ENCODE measurements around the gene RBX1.
"Not testable (repeated sequence)": the region's sequence is repeated elsewhere in the genome, so short reads cannot be mapped to it uniquely, and the experiment has no call there.

Gene RBX1

DNA sequence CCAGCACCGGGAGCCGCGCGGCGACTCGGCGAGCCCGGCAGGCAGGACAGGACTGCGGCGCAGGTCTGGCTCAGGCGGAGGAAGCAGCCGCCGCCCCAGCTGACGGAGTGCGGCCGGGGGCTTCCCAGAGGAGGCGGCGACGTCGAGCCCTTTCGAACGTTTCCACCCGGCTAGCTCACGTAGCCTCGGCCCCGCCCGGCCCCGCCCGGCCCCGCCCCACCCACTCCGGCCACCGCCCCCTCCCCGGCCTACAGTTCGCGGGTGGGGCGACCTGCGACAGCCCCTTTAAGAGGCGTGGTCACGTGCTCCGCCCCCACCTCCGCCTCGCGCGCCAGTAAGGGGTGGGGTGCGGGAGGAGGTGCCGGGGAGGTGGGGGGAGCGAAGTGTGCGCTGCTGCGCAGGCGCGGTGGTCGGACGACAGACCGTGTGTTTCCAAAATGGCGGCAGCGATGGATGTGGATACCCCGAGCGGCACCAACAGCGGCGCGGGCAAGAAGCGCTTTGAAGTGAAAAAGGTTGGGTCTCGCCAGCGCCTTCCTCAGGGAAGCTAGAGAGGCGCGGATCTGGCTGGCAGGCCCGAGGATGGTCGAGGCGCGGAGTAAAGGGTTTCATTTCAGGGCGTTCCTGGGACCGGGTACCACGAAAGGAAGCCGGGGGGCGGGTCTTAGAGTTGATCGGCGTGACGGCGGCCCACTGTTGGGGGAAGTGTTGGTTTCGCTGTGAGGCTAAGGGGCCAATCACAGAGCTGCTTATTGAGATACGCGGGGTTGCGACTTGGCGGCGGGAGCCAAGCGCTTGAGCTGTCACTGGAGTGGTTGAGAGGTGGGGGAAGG, at the start of gene RBX1:
TSS of gene RBX1 (plus strand) at position 417 of the 833 bp plus-strand sequence. CDS start at position 438, 21 bp downstream.
- DNase-seq (ENCODE audit: low read depth): peak; percentile 98
- TF ChIP-seq, protein P1, sequence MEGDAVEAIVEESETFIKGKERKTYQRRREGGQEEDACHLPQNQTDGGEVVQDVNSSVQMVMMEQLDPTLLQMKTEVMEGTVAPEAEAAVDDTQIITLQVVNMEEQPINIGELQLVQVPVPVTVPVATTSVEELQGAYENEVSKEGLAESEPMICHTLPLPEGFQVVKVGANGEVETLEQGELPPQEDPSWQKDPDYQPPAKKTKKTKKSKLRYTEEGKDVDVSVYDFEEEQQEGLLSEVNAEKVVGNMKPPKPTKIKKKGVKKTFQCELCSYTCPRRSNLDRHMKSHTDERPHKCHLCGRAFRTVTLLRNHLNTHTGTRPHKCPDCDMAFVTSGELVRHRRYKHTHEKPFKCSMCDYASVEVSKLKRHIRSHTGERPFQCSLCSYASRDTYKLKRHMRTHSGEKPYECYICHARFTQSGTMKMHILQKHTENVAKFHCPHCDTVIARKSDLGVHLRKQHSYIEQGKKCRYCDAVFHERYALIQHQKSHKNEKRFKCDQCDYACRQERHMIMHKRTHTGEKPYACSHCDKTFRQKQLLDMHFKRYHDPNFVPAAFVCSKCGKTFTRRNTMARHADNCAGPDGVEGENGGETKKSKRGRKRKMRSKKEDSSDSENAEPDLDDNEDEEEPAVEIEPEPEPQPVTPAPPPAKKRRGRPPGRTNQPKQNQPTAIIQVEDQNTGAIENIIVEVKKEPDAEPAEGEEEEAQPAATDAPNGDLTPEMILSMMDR (conservative IDR thresholded peaks at IDR 0.05; ENCODE audit: control insufficient read depth, insufficient read depth, low read depth, low read length): no peak
- H3K4me3 ChIP-seq (ENCODE audit: control insufficient read depth, low read depth, low read length): peak within 1 kb of the TSS; percentile 94

DNA sequence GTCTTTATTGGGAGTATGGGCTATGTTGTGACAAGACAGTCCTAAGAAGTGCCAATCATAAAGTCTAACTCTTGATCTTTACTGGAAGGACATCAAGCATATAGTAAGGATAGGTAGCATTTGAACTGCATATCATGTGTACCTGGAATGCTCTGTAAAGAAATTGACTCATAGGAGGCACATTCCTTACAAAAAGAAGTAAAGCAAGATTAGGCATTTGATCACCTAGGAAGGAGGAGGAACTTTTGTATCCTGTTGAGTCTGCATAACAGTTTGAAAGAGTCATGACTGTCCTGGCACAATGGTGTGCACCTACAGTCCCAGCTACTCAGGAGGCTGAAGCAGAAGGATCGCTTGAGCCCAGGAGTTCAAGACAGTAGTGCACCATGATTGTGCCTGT, 47.1 kb upstream of the RBX1 start:
- no peak for DNase-seq (ENCODE audit: low read depth)
- TF ChIP-seq, protein P1 (conservative IDR thresholded peaks at IDR 0.05; ENCODE audit: control insufficient read depth, insufficient read depth, low read depth, low read length): no peak

DNA sequence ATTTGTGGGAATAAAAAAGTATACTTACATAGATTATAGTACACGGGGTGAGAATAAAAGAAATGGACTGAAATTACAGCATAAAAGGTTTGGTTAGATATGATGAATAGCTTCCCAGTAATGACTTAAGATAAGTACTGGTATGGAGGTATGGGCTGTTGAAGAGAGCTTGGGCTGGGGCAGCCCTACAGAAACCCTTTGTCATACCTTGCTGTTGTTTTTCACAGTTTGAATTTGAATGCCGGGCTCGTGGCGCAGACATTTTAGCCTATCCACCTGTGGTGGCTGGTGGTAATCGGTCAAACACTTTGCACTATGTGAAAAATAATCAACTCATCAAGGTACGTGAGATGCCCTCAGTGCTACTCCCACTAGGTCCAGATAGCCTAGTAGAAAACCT, 42.3 kb upstream of the RBX1 start:
- TF ChIP-seq, protein P1 (conservative IDR thresholded peaks at IDR 0.05; ENCODE audit: control insufficient read depth, insufficient read depth, low read depth, low read length): no peak
- DNase-seq (ENCODE audit: low read depth): no peak
- no peak overlapping the region for H3K4me3 ChIP-seq (ENCODE audit: control insufficient read depth, low read depth, low read length)

More for the DNA sequence above, 47.1 kb upstream of the RBX1 start:
- H3K4me3 ChIP-seq (ENCODE audit: control insufficient read depth, low read depth, low read length): no peak overlapping the region

DNA sequence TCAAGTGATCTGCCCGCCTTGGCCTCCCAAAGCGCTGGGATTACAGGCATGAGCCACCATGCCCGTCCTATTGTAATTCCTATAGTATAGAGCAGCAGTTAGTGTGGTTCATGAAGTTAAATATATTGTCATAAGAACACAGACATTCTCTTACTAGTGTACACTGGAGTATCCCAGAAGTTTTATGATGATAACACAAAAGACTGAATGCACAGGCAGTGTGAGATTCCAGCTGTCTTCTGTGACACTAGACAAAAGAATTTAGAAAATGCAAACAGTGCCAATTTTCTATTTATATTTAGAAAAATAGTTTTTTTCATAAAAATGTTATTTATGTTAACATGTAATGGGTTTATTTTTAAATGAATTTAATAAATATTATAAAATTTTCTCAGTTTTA, 39.4 kb upstream of the RBX1 start:
- TF ChIP-seq, protein P1 (conservative IDR thresholded peaks at IDR 0.05; ENCODE audit: control insufficient read depth, insufficient read depth, low read depth, low read length): no peak
- no peak overlapping the region for H3K4me3 ChIP-seq (ENCODE audit: control insufficient read depth, low read depth, low read length)
- no peak for DNase-seq (ENCODE audit: low read depth)

DNA sequence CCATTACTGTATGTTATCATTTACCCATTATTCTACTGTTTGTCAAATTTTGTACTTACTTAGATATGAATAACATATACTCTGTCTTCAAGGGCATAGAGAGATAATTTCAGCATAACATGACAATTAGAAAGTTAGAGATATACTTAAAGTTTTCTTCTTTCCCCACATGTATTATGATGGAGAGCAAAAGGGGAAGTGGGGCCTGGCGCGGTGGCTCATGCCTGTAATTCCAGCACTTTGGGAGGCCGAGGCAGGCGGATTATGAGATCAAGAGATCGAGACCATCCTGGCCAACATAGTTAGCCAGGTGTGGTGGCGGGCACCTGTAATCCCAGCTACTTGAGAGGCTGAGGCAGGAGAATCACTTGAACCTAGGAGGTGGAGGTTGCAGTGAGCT, 38.2 kb upstream of the RBX1 start:
- not testable (repeated sequence) for DNase-seq (ENCODE audit: low read depth); H3K4me3 ChIP-seq (ENCODE audit: control insufficient read depth, low read depth, low read length)

DNA sequence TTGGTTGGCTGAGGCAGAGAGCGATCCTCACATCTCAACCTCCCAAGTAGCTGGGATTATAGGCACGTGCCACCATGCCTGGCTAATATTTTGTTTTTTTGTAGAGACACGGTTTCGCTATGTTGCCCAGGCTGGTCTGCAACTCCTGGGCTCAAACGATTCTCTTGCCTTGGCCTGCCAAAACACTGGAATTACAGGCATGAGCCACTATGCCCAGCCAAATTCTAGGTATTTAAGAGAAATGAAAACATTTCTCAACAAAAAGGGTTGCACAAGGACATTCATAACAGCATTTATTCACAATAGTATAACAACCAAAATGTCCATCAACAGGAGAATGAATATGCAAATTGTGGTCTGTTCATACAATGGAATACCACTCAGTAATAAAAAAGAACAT, 31.7 kb upstream of the RBX1 start:
- no peak for DNase-seq (ENCODE audit: low read depth)
- TF ChIP-seq, protein P1 (conservative IDR thresholded peaks at IDR 0.05; ENCODE audit: control insufficient read depth, insufficient read depth, low read depth, low read length): no peak
- no peak overlapping the region for H3K4me3 ChIP-seq (ENCODE audit: control insufficient read depth, low read depth, low read length)

DNA sequence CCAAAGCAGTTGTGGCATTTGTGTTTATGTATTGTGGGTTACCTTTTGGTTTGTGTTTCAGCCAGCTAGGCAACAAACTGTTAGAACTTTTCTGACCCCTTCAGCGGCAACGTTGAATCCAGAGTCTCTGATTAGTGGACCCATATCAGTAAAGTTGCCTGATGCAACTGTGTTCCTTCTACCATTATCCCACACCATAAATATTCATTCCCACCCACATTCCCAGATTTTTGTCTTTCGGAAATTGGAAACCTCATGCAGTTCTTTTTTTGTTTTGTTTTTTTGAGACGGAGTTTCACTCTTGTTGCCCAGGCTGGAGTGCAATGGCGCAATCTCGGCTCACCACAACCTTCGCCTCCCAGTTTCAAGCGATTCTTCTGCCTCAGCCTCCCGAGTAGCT, 30.7 kb upstream of the RBX1 start:
- DNase-seq (ENCODE audit: low read depth): peak; percentile 12
- TF ChIP-seq, protein P1 (conservative IDR thresholded peaks at IDR 0.05; ENCODE audit: control insufficient read depth, insufficient read depth, low read depth, low read length): no peak
- H3K4me3 ChIP-seq (ENCODE audit: control insufficient read depth, low read depth, low read length): no peak overlapping the region

Data from fibroblast of mammary gland (primary cell).